ENCODE results near the gene EHD2.
"Not testable (repeated sequence)": the region's sequence is repeated elsewhere in the genome, so short reads cannot be mapped to it uniquely, and the experiment has no call there.

Gene EHD2

DNA sequence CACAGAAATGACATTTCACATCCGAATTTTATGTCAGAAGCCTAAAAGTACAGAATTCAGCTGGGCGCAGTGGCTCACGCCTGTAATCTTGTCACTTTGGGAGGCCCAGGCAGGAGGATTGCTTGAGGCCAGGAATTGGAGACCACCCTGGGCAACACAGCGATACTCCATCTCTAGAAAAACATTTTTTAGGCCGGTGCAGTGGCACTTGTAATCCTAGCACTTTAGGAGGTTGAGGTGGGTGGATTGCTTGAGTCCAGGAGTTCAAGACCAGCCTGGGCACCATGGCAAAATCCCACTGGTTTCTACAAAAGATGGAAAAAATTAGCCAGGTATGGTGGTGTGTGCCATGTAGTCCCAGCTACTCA, 47.4 kb downstream of the EHD2 start:
- peaks cover 44% of the 10 kb centered on the region for H3K36me3 ChIP-seq (ENCODE audit: insufficient read depth, insufficient read length, low read length)
- TF ChIP-seq YY1 (IDR thresholded peaks at IDR 0.05; ENCODE audit: insufficient read depth, insufficient read length), result no peak
- no peak for TF ChIP-seq SUZ12 (IDR thresholded peaks at IDR 0.05; ENCODE audit: extremely low read depth, insufficient read depth, insufficient read length)
- H3K4me3 ChIP-seq (ENCODE audit: insufficient read length, low read depth), result no peak overlapping the region
- H3K27me3 ChIP-seq (ENCODE audit: insufficient read depth, insufficient read length), result no peaks in the 10 kb centered on the region
- no peaks in the 10 kb centered on the region for H3K9me3 ChIP-seq (ENCODE audit: insufficient read depth, low read length)
- no peak for DNase-seq (ENCODE audit: low read depth, low spot score)
- H3K4me1 ChIP-seq (ENCODE audit: insufficient read depth, insufficient read length), result peaks cover under 1% of the 10 kb centered on the region
- H3K9ac ChIP-seq (ENCODE audit: insufficient read length, low read depth), result no peak overlapping the region

DNA sequence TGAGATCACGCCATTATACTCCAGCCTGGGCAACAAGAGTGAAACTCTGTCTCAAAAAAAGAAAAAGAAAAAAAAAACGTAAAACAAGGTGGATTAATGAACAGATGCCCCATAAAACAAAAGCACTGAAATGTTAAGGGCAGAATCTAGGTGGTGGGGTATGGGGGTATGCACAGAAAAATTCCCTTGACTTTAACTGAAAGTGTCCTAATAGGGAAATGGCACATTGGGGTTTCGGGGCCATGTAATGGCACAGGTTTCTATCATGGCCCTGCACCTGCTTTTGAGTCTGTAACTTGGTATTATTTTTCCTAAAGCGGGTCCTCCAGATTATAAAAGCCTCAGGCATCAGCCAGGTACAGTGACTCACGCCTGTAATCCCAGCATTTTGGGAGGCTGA, 48.3 kb downstream of the EHD2 start:
- Histone ChIP-seq H3K4me1 (ENCODE audit: insufficient read depth, insufficient read length) (peaks cover 8% of the 10 kb centered on the region), H3K9ac (ENCODE audit: insufficient read length, low read depth) (no peak overlapping the region), H3K36me3 (ENCODE audit: insufficient read depth, insufficient read length, low read length) (peaks cover 34% of the 10 kb centered on the region), H3K27me3 (ENCODE audit: insufficient read depth, insufficient read length) (no peaks in the 10 kb centered on the region), H3K4me3 (ENCODE audit: insufficient read length, low read depth) (no peak overlapping the region), H3K9me3 (ENCODE audit: insufficient read depth, low read length) (no peaks in the 10 kb centered on the region)
- TF ChIP-seq YY1 (IDR thresholded peaks at IDR 0.05; ENCODE audit: insufficient read depth, insufficient read length) (no peak), SUZ12 (IDR thresholded peaks at IDR 0.05; ENCODE audit: extremely low read depth, insufficient read depth, insufficient read length) (no peak), ZNF274 (IDR thresholded peaks at IDR 0.05; ENCODE audit: low read depth, low read length) (no peak)
- no peak for DNase-seq (ENCODE audit: low read depth, low spot score)

DNA sequence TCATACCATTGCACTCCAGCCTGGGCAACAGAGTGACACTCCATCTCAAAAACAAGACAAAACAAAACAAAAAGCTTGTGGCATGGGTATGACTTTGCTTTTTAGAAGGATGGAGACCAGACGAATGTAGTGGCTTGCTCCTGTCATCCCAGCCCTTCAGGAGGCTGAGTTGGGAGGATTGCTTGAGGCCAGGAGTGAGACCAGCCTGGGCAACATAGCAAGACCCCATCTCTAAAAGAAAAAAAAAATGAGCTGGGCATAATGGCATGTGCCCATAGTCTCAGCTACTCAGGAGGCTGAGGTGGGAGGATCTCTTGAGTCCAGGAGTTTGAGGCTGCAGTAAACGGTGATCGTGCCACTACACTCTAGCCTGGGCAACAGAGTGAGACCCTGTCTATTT, 48.9 kb downstream of the EHD2 start:
- peaks cover 29% of the 10 kb centered on the region for H3K36me3 ChIP-seq (ENCODE audit: insufficient read depth, insufficient read length, low read length)
- H3K4me1 ChIP-seq (ENCODE audit: insufficient read depth, insufficient read length), result peaks cover 10% of the 10 kb centered on the region
- no peak overlapping the region for H3K9ac ChIP-seq (ENCODE audit: insufficient read length, low read depth)
- H3K9me3 ChIP-seq (ENCODE audit: insufficient read depth, low read length), result no peaks in the 10 kb centered on the region
- TF ChIP-seq SUZ12 (IDR thresholded peaks at IDR 0.05; ENCODE audit: extremely low read depth, insufficient read depth, insufficient read length), result no peak
- no peak for TF ChIP-seq YY1 (IDR thresholded peaks at IDR 0.05; ENCODE audit: insufficient read depth, insufficient read length)
- TF ChIP-seq ZNF274 (IDR thresholded peaks at IDR 0.05; ENCODE audit: low read depth, low read length), result no peak
- no peaks in the 10 kb centered on the region for H3K27me3 ChIP-seq (ENCODE audit: insufficient read depth, insufficient read length)
- H3K4me3 ChIP-seq (ENCODE audit: insufficient read length, low read depth), result no peak overlapping the region
- no peak for DNase-seq (ENCODE audit: low read depth, low spot score)

DNA sequence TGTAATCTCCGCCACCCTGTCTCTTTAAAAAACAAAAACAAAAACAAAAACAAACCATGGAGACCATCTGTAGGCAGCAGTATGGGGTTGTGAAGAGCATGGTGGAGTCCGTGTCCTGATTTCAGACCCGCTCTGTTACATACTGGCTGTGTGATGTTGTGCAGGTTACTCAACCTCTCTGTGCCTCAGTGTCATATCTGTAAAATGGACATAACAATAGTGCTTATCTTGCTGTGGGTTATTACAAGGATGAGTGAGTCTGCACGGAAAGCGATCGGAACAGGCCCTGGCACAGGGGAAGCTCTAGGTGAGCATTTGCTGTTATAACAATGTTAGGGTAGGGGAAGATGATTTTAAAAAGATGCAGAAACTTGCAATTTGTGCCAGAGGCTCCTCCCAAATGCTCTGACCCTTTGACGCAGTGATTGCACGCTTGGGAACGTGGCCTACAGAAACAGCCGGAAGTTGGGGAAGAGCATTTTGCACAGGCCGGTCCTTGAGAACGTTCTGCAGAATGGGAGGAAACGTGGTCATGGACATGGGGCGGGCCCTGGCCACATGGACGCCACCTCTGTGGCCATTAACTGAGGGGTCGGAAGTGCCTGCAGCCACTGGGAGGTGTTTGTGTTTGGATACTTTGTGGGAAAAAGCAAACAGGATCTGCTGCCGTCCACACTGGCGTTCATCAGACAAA, 49.5 kb downstream of the EHD2 start:
- H3K4me3 ChIP-seq (ENCODE audit: insufficient read length, low read depth), result no peak overlapping the region
- no peaks in the 10 kb centered on the region for H3K27me3 ChIP-seq (ENCODE audit: insufficient read depth, insufficient read length)
- TF ChIP-seq ZNF274 (IDR thresholded peaks at IDR 0.05; ENCODE audit: low read depth, low read length) (no peak), SUZ12 (IDR thresholded peaks at IDR 0.05; ENCODE audit: extremely low read depth, insufficient read depth, insufficient read length) (no peak), YY1 (IDR thresholded peaks at IDR 0.05; ENCODE audit: insufficient read depth, insufficient read length) (no peak)
- peaks cover 10% of the 10 kb centered on the region for H3K4me1 ChIP-seq (ENCODE audit: insufficient read depth, insufficient read length)
- no peaks in the 10 kb centered on the region for H3K9me3 ChIP-seq (ENCODE audit: insufficient read depth, low read length)
- peaks cover 23% of the 10 kb centered on the region for H3K36me3 ChIP-seq (ENCODE audit: insufficient read depth, insufficient read length, low read length)
- no peak overlapping the region for H3K9ac ChIP-seq (ENCODE audit: insufficient read length, low read depth)
- no peak for DNase-seq (ENCODE audit: low read depth, low spot score)

DNA sequence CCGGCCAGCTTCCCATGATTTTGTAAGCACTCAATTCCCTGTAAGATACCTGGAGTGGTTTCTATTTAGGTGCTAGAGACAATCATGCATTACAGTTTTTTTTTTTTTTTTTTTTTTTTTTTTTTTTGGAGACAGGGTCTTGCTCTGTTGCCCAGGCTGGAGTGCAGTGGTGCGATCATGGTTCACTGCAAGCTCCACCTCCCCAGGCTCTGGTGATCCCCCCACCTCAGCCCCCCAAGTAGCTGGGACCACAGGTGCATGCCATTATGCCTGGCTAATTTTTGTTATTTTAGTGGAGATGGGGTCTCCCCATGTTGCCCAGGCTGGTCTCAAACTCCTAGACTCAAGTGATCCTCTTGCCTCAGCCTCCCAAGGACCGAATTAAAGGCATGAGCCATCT, 51.5 kb downstream of the EHD2 start:
- H3K9me3 ChIP-seq (ENCODE audit: insufficient read depth, low read length); DNase-seq (ENCODE audit: low read depth, low spot score); H3K27me3 ChIP-seq (ENCODE audit: insufficient read depth, insufficient read length); H3K4me1 ChIP-seq (ENCODE audit: insufficient read depth, insufficient read length); H3K36me3 ChIP-seq (ENCODE audit: insufficient read depth, insufficient read length, low read length); H3K9ac ChIP-seq (ENCODE audit: insufficient read length, low read depth); H3K4me3 ChIP-seq (ENCODE audit: insufficient read length, low read depth): not testable (repeated sequence)

DNA sequence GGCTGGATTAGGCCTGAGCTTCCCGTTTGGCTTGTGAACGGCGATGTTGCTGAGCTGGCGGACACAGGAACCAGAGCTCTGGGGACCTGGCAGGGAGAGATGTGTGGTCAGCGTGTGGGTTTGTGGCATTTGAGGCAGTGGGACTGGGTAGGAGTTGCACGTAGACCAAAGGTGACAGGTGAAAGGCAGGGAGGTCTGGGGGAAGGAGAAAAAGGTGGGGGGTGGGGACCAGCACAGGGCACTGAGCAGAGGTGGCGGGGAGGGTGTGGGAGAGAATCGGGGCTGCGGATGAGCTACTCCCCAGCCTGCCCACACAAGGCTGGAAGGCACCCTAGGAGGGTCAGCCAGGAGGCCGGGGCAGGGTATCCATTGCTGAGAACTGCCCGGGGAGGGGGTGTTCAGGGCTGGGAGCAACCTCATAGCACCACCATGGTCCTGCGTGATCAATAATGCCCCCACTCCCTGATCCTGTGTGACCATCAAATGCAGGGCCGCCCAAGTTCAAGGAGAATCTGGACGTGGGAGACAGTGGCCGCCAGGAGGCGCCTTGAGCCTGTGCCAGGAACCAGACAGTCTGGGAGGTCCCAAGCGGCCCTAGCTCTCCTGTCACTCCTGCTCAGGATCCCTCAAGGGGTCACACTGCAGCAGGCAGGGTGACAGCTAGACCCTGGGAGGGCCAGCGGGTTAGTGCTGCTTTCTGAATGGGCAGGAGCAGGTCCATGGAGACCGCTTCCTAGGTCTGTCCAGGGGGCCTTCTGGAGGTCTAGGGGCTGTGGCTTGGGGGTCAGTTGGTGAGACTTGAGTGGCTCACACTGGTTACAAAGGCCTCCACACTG, 52.5 kb downstream of the EHD2 start:
- Histone ChIP-seq H3K9ac (ENCODE audit: insufficient read length, low read depth) (peak overlapping the region; percentile 8), H3K36me3 (ENCODE audit: insufficient read depth, insufficient read length, low read length) (peaks cover 1% of the 10 kb centered on the region), H3K9me3 (ENCODE audit: insufficient read depth, low read length) (no peaks in the 10 kb centered on the region), H3K4me1 (ENCODE audit: insufficient read depth, insufficient read length) (peaks cover 10% of the 10 kb centered on the region), H3K27me3 (ENCODE audit: insufficient read depth, insufficient read length) (no peaks in the 10 kb centered on the region), H3K4me3 (ENCODE audit: insufficient read length, low read depth) (no peak overlapping the region)
- TF ChIP-seq YY1 (IDR thresholded peaks at IDR 0.05; ENCODE audit: insufficient read depth, insufficient read length) (no peak), SUZ12 (IDR thresholded peaks at IDR 0.05; ENCODE audit: extremely low read depth, insufficient read depth, insufficient read length) (no peak), ZNF274 (IDR thresholded peaks at IDR 0.05; ENCODE audit: low read depth, low read length) (no peak)
- DNase-seq (ENCODE audit: low read depth, low spot score), result no peak

DNA sequence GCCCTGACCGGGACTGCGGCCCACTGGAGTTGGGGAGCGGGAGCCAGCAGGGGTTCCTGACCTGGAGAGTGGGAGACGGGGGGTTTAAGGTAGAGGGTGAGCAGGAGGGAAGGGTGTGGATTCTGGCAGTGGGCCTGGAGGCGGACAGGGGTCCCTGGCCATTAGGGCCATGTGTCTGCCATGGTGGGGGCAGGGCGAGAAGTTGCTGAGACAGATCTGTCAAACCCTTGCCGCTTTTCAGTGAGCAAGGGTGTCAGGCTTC, 53.1 kb downstream of the EHD2 start:
- TF ChIP-seq YY1 (IDR thresholded peaks at IDR 0.05; ENCODE audit: insufficient read depth, insufficient read length) (no peak), ZNF274 (IDR thresholded peaks at IDR 0.05; ENCODE audit: low read depth, low read length) (no peak), SUZ12 (IDR thresholded peaks at IDR 0.05; ENCODE audit: extremely low read depth, insufficient read depth, insufficient read length) (no peak)
- H3K4me1 ChIP-seq (ENCODE audit: insufficient read depth, insufficient read length), result peaks cover 10% of the 10 kb centered on the region
- no peaks in the 10 kb centered on the region for H3K36me3 ChIP-seq (ENCODE audit: insufficient read depth, insufficient read length, low read length)
- no peaks in the 10 kb centered on the region for H3K27me3 ChIP-seq (ENCODE audit: insufficient read depth, insufficient read length)
- H3K4me3 ChIP-seq (ENCODE audit: insufficient read length, low read depth), result no peak overlapping the region
- H3K9ac ChIP-seq (ENCODE audit: insufficient read length, low read depth), result no peak overlapping the region
- no peak for DNase-seq (ENCODE audit: low read depth, low spot score)
- H3K9me3 ChIP-seq (ENCODE audit: insufficient read depth, low read length), result no peaks in the 10 kb centered on the region
